Measurements from ENCODE around the gene TAF12.
"Not testable (repeated sequence)": the region's sequence is repeated elsewhere in the genome, so short reads cannot be mapped to it uniquely, and the experiment has no call there.

Gene TAF12, protein sequence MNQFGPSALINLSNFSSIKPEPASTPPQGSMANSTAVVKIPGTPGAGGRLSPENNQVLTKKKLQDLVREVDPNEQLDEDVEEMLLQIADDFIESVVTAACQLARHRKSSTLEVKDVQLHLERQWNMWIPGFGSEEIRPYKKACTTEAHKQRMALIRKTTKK

DNA sequence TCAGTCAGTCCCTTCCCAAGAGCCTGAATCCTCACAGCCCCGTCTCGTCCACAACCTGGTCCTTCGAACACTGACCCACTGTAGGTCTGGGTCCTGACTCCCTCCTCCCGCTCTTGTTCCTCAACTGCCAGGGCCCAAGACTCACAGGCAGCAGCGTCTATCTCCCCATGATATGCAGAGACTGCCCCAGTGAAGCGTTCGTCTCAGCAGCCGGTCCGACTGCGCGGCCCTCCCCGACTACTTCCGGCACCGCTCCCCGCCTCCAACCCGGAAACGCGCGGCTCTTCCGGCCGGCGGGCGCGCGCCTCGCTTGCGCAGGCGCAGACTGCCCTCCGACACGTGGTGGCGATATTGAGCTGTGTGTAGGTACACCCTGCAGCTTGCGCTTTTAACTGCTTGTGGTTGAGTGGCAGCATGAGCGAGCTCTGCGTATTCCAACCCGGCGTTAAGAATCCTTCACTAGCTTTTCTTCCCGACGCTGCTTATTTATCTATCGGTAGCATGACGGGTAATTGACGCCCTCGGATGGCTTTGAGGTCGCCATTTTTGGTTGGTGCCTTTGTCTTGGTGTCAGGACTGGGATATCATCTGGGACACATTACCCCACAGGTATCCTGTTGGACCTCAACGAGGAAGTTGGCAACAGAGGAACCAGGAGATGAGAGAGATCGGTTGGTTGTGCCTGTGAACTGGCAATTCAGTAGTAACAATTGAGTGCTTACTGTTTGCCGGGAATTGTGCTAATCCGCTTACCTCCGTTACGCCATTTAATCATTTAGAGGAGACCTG is at the start of gene TAF12:
Gene TAF12 (minus strand): TSS at position 221 of the 789 bp plus-strand sequence. CDS start 20,986 bp downstream, outside the sequence.
- Histone ChIP-seq H3K27ac (peak within 1 kb of the TSS; percentile 92 to 97 (median 95)), H3K9ac (peak within 1 kb of the TSS; percentile 91 to 97 (median 94)), H4K20me1 (peaks cover 0 to 14% (median 0%) of the 10 kb centered on the region in 11 experiments; a peak in 4 of 22 replicates), H3K4me3 (peak within 1 kb of the TSS; percentile 76 to 93 (median 86)), H3K4me1 (peaks cover 41 to 65% (median 49%) of the 10 kb centered on the region in 10 experiments), H3K27me3 (no peaks in the 10 kb centered on the region), H3K4me2 (peak within 1 kb of the TSS; percentile 85 to 96 (median 88)), H3K36me3 (no peaks in the 10 kb centered on the region), H3K9me3 (replicated peaks in 1 of 11) (no peaks in the 10 kb centered on the region)
- no peak for TF ChIP-seq Cebpa-rat (IDR thresholded peaks at IDR 0.05)

DNA sequence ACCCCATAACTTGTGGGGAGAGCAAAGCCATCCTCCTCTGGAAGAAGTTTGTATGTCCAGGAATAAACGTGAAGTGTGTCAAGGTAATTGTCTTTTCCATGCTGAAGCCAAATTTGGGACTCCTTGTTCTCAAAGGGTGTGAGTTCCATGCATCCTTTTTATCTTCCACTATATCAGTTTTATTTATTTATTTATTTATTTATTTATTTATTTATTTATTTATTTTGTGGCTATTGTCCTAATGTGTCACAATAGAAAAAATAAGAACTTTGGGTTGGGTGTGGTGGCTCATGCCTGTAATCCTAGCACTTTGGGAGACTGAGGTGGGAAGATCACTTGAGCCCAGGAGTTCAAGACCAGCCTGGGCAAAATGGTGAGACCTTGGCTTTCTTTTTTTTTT is 48.8 kb upstream of the TAF12 start:
- peaks cover 0 to 11% (median 0%) of the 10 kb centered on the region in 10 experiments; a peak in 3 of 20 replicates for H3K4me1 ChIP-seq
- H4K20me1 ChIP-seq, result 0 out of 22 replicates have a peak, but pooled peaks cover 0 to 11% (median 0%) of the 10 kb centered on the region in 11 experiments
- not testable (repeated sequence) for H3K9ac ChIP-seq; H3K4me2 ChIP-seq; H3K27ac ChIP-seq; H3K9me3 ChIP-seq (replicated peaks in 1 of 11); H3K4me3 ChIP-seq; H3K27me3 ChIP-seq
- peaks cover 77 to 90% (median 86%) of the 10 kb centered on the region in 11 experiments for H3K36me3 ChIP-seq

DNA sequence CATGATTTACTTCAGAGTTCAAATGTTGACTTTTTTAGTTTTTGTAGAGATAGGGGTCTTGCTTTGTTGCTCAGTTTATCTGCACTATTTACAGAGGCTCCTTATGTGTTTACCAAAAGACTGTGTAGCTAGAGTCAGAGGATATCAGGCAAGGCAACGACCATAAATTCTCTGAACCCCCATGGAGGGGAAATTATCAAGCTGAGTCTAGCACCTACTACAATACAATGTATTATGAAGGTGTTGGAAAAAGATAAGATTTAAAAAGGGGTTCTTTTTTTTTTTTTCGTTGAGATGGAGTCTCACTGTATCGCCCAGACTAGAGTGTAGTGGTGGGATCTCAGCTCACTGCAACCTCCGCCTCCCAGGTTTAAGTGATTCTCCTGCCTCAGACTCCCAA is 42.1 kb upstream of the TAF12 start:
- no peaks in the 10 kb centered on the region for H3K27me3 ChIP-seq
- TF ChIP-seq Cebpa-rat (IDR thresholded peaks at IDR 0.05), result no peak
- peaks cover 0 to 34% (median 0%) of the 10 kb centered on the region in 11 experiments; a peak in 5 of 22 replicates for H4K20me1 ChIP-seq
- no peak overlapping the region for H3K9ac ChIP-seq
- H3K4me2 ChIP-seq, result no peak overlapping the region
- no peak overlapping the region for H3K27ac ChIP-seq
- peaks cover 66 to 94% (median 83%) of the 10 kb centered on the region in 11 experiments for H3K36me3 ChIP-seq
- H3K4me3 ChIP-seq, result no peak overlapping the region
- H3K4me1 ChIP-seq, result peaks cover 5 to 24% (median 15%) of the 10 kb centered on the region in 10 experiments; a peak in 17 of 20 replicates
- H3K9me3 ChIP-seq (replicated peaks in 1 of 11), result no peaks in the 10 kb centered on the region

DNA sequence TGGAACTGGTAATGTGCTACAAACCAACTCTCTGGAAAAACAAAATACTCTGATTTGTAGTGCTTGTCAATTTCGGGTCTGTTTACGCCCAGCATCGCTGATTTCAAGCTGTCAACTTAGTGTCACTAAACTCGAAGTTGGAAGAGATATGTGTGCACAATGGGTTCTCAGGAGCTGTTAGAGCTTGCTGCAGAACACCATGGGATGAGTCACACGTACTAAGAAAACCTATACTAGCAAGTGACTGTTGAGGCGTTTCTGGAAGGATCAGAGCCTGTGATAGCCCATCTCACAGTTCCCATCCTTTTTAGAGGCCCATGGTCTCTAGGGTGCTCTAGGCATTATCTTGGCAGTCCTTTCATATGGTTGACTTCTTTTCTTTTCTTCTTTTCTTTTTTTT is 40.0 kb upstream of the TAF12 start:
- Histone ChIP-seq H3K36me3 (peaks cover 50 to 86% (median 73%) of the 10 kb centered on the region in 11 experiments), H4K20me1 (peaks cover 0 to 27% (median 0%) of the 10 kb centered on the region in 11 experiments; a peak in 5 of 22 replicates), H3K27ac (no peak overlapping the region), H3K9me3 (replicated peaks in 1 of 11) (no peaks in the 10 kb centered on the region), H3K27me3 (no peaks in the 10 kb centered on the region), H3K9ac (no peak overlapping the region), H3K4me2 (peak overlapping the region in 6 of 11 experiments; percentile 9 to 60 (median 39); a peak in 9 of 22 replicates), H3K4me1 (peaks cover 5 to 24% (median 15%) of the 10 kb centered on the region in 10 experiments; a peak in 17 of 20 replicates), H3K4me3 (no peak overlapping the region)
- no peak for TF ChIP-seq Cebpa-rat (IDR thresholded peaks at IDR 0.05)

DNA sequence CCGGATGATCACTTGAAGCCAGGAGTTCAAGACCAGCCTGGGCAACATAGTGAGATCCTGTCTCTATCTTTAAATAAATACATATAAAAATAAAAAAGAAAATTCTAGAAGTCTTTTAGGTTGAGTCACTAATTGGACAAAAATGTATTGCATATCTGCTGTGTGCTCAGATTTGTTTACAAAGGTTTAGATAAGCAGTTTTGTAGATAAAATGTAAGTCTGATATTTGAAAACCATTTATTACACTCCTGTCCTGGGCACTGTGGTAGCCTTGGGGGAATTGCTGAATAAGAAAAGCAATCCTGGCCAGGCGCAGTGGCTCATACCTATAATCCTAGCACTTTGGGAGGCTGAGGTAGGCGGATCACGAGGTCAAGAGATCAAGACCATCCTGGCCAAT is 37.3 kb upstream of the TAF12 start:
- no peaks in the 10 kb centered on the region for H3K27me3 ChIP-seq
- H3K4me2 ChIP-seq, result no peak overlapping the region
- H3K9ac ChIP-seq, result no peak overlapping the region
- peaks cover 32 to 82% (median 52%) of the 10 kb centered on the region in 11 experiments for H3K36me3 ChIP-seq
- no peaks in the 10 kb centered on the region for H3K9me3 ChIP-seq (replicated peaks in 1 of 11)
- peaks cover 0 to 20% (median 14%) of the 10 kb centered on the region in 10 experiments; a peak in 15 of 20 replicates for H3K4me1 ChIP-seq
- no peak overlapping the region for H3K4me3 ChIP-seq
- H3K27ac ChIP-seq, result no peak overlapping the region
- peaks cover 0 to 23% (median 0%) of the 10 kb centered on the region in 11 experiments; a peak in 6 of 22 replicates for H4K20me1 ChIP-seq
- no peak for TF ChIP-seq Cebpa-rat (IDR thresholded peaks at IDR 0.05)

DNA sequence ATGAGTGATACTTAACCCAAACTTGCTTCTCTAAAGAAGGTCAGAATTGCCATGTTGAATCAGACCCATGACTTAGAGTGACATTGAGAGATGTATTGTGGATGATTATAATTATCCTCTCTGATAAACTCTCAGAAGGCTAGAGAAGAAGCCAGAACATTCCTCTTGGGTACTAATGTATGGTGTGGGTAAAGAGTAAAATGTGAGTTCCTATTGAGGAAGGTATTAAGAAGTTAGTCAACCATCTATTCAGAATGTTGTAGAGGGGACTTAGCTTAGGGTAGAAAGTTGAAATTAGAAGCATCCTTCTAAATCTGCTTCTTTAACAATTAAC is 33.0 kb upstream of the TAF12 start:
- no peak overlapping the region for H3K27ac ChIP-seq
- peaks cover 0 to 8% (median 0%) of the 10 kb centered on the region in 11 experiments; a peak in 5 of 22 replicates for H4K20me1 ChIP-seq
- H3K4me3 ChIP-seq, result no peak overlapping the region
- no peak for TF ChIP-seq Cebpa-rat (IDR thresholded peaks at IDR 0.05)
- no peaks in the 10 kb centered on the region for H3K9me3 ChIP-seq (replicated peaks in 1 of 11)
- H3K9ac ChIP-seq, result no peak overlapping the region
- peaks cover 2 to 55% (median 18%) of the 10 kb centered on the region in 11 experiments; a peak in 15 of 22 replicates for H3K36me3 ChIP-seq
- H3K27me3 ChIP-seq, result no peaks in the 10 kb centered on the region
- no peak overlapping the region for H3K4me2 ChIP-seq
- peaks cover 0 to 6% (median 0%) of the 10 kb centered on the region in 10 experiments; a peak in 3 of 20 replicates for H3K4me1 ChIP-seq

DNA sequence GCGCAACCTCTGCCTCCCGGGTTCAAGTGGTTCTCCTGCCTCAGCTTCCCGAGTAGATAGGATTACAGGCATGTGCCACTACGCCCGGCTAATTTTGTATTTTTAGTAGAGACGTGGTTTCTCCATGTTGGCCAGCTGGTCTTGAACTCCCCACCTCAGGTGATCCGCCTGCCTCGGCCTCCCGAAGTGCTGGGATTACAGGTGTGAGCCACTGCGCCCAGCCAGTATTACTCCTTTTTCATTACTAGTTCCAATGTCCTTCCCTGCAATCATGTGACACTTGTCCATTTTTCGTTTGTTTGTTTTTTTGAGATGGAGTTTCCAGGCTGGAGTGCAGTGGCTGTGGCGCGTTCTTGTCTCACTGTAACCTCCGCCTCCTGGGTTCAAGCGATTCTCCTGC is 30.1 kb upstream of the TAF12 start:
- not testable (repeated sequence) for H3K27me3 ChIP-seq; H3K4me3 ChIP-seq; H3K9me3 ChIP-seq (replicated peaks in 1 of 11); H3K27ac ChIP-seq; H3K9ac ChIP-seq; H3K4me2 ChIP-seq; H4K20me1 ChIP-seq
- peaks cover 0 to 34% (median 8%) of the 10 kb centered on the region in 11 experiments; a peak in 8 of 22 replicates for H3K36me3 ChIP-seq
- H3K4me1 ChIP-seq, result peaks cover 9 to 17% (median 11%) of the 10 kb centered on the region in 10 experiments

DNA sequence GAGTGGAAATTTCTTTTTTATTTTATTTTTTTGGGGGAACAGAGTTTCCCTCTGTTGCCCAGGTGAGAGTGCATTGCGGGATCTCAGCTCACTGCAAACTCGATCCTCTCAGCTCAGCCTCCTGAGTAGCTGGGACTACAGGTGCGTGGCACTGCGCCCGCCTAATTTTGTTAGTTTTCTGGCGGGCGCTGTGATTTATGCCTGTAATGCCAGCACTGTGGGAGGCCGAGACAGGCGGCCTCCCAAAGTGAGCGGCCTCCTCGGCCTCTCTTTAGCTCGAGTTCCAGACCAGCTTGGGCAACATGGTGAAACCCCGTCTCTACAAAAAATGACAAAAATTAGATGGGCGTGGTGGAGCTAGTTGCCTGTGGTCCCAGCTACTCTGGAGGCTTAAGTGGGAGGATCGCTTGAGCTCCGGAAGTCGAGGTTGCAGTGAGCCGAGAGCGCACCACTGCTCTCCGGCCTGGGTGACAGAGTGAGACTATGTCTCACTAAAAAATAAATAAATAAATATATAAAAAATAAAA is 28.4 kb upstream of the TAF12 start:
- Histone ChIP-seq H3K27ac (no peak overlapping the region), H3K36me3 (peaks cover 0 to 27% (median 8%) of the 10 kb centered on the region in 11 experiments; a peak in 7 of 22 replicates), H3K4me1 (peaks cover 18 to 31% (median 24%) of the 10 kb centered on the region in 10 experiments), H3K9me3 (replicated peaks in 1 of 11) (no peaks in the 10 kb centered on the region), H4K20me1 (peaks cover 0 to 6% (median 0%) of the 10 kb centered on the region in 11 experiments; a peak in 4 of 22 replicates), H3K27me3 (no peaks in the 10 kb centered on the region), H3K4me3 (no peak overlapping the region), H3K9ac (no peak overlapping the region), H3K4me2 (no peak overlapping the region)
- TF ChIP-seq Cebpa-rat (IDR thresholded peaks at IDR 0.05), result no peak
